Measurements from ENCODE around the gene RTBDN.
A peak's percentile ranks its signal among the peaks of the same experiment; 100 is the strongest.

RTBDN gene

GRCh38 chr19:12783291-12783848, 51.0 kb downstream of the RTBDN start:
- peak; percentile 56 to 61 (median 60) for DNase-seq (ENCODE audit: low read depth in 2 of 3, low spot score in 1 of 3)

DNA sequence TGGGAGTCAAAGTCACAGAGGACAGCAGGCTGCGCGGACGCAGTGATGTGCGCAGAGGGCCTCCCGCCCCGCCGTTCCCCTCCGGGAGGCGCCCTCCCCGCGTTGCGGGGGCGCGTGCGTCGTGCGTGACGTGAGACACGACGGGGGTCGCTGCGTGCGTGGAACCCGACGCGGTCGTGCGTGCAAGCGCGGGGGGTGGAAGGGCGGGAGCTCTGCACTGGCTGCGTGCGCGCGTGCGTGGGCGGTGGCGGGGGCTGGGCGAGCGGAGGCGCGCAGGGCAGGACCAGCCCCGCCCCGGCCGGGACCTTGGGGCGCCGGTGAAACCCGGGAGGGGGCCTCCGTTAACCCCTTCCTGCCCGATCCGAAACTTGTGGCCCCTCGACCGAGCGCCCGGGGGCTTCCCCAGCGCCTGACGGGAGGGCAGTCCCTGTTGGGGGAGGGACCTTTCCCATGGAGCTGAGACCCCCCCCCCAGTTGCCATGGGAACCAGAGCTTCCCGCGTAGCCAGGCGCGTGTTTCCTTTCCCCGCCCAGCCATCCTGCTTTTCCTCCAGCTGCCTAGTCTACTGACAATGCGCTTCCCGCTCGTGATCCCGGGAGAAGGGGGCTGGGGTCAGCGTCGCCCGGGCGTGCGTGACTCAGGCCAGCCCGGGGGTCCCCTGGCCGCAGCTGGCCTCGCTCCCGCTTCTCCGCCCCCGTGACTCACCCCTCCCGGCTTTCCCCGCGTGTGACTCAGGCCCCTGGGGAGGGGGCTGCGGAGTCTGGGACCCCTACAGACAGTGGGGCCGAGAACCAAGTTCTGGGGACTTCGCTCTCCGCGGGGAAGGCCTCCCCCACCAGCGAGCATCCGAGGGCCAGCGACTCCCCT, 51.7 kb downstream of the RTBDN start:
- peak; percentile 77 to 87 (median 79) for DNase-seq (ENCODE audit: low read depth in 2 of 3, low spot score in 1 of 3)

GRCh38 chr19:12782174-12782423, 52.3 kb downstream of the RTBDN start:
- DNase-seq (ENCODE audit: low read depth in 2 of 3, low spot score in 1 of 3), result no peak

DNA sequence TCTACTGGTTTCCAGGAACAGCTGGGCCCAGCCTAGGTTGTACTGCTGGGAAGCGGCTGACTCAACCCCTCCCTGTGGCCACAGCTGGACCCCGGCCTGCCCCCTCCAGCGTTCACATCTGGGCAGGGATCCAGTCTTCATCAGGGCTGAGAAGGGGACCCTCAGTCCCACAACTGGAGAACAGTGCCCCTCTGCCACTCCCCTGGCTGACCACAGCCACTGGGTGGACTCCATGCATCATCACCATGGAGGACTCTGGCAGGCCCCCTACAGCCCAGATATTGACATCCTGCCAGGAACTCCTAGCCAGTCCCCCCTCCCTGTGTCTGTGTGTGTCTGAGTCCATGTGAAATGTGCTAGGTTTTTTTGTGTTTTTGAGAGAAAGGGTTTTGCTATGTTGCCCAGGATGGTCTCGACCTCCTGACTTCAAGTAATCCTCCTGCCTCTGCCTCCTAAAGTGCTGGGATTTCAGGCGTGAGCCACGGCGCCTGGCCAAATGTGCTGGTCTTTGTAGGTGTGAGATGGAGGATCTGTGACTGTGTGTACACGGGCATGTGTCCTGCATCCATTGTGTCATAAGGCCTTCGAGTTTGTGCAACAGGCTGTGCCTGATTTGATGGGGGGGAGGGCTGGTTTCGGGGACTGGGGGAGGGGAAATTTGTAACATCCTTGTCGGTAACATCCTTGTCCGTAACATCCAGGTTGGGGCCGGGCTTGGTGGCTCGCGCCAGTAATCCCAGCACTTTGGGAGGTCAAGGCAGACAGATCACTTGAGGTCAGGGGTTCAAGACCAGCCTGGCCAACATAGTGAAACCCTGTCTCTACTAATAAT, 55.0 kb downstream of the RTBDN start:
- no peak for DNase-seq (ENCODE audit: low read depth in 2 of 3, low spot score in 1 of 3)

DNA sequence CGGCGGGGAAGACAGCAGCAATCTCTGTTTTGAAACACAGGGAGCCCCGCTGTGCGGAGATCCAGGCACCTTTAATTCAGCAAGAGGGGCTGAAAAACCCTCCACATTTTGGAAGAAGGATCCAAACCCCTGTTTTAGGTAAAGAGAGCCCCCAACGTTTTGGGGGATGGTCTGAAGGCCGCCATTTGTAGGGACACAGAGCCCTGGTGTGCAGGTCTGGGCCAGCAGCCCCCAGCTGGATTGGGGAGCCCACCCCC, 55.5 kb downstream of the RTBDN start:
- DNase-seq (ENCODE audit: low read depth in 2 of 3, low spot score in 1 of 3), result no peak

GRCh38 chr19:12778017-12778904, 56.1 kb downstream of the RTBDN start:
- peak in 1 of 3 donors; percentile 22 for DNase-seq (ENCODE audit: low read depth in 2 of 3, low spot score in 1 of 3)

- peak; percentile 65 to 87 (median 82) for DNase-seq (ENCODE audit: low read depth in 2 of 3, low spot score in 1 of 3)
These were observed 57.0 kb downstream of the RTBDN start for GRCh38 chr19:12777217-12778016.

All from stimulated activated CD4-positive, alpha-beta T cell treated with anti-CD3 and anti-CD28 coated beads, Interleukin-12 subunit alpha, Interleukin-12 subunit beta, amount 100 ng/mL, for 48 hours (primary cell).